ENCODE results near the gene ZNF562.

GRCh38 chr19:9615844-9616243 lies 59.1 kb downstream of the ZNF562 start:
- TF ChIP-seq, protein P1, sequence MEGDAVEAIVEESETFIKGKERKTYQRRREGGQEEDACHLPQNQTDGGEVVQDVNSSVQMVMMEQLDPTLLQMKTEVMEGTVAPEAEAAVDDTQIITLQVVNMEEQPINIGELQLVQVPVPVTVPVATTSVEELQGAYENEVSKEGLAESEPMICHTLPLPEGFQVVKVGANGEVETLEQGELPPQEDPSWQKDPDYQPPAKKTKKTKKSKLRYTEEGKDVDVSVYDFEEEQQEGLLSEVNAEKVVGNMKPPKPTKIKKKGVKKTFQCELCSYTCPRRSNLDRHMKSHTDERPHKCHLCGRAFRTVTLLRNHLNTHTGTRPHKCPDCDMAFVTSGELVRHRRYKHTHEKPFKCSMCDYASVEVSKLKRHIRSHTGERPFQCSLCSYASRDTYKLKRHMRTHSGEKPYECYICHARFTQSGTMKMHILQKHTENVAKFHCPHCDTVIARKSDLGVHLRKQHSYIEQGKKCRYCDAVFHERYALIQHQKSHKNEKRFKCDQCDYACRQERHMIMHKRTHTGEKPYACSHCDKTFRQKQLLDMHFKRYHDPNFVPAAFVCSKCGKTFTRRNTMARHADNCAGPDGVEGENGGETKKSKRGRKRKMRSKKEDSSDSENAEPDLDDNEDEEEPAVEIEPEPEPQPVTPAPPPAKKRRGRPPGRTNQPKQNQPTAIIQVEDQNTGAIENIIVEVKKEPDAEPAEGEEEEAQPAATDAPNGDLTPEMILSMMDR (IDR thresholded peaks at IDR 0.05): no peak
- TF ChIP-seq POLR2AphosphoS5 (IDR thresholded peaks at IDR 0.05): no peak
- TF ChIP-seq POLR2A (IDR thresholded peaks at IDR 0.05): no peak

Measured in prostate gland (tissue), 2 donors.